K562 (cell line): ENCODE measurements around the gene ST6GAL1. TPM values are rescaled to one million over a fixed set of nuclear protein-coding genes. Genes with fewer than 3 reads are reported as not detected.
A peak's percentile ranks its signal among the peaks of the same experiment; 100 is the strongest.
"Not testable (repeated sequence)": the region's sequence is repeated elsewhere in the genome, so short reads cannot be mapped to it uniquely, and the experiment has no call there.

Source experiments
- ATAC-seq: fragments of 200-7000 bp; cut with Tn5 transposase; 3 replicates; pipeline ENCODE4 v1.9.1; 2020; ENCODE audit warnings: moderate library complexity
- BruUV-seq: library from RNA; stranded (reverse); fragments of 400-500 nt; replicated peaks from 2 replicates; lab custom pipeline; 2021; lab: Mats Ljungman, UMichigan
- CTCF ChIA-PET: fragments of 300-600 bp; formaldehyde crosslinking; extraction: SDS; loops from one replicate; lab custom pipeline; 2021; ENCODE audit warnings: low intra/inter-chr PET ratio; lab: Yijun Ruan, JAX
- POLR2A ChIA-PET: fragments of 300-600, 350-650 bp; sonication (Branson Sonifier 250); formaldehyde crosslinking; extraction: SDS; loops from one replicate; lab custom pipeline; 2021; ENCODE audit warnings: antibody characterized with exemption, inconsistent platforms; lab: Yijun Ruan, JAX
- DNase-seq, 4 experiments: peaks; one replicate each; pipeline versions ENCODE4 v3.0.0 to v3.0.0-alpha.2; 2011 to 2018; ENCODE audit warnings: low spot score in 3 of 4, mixed read lengths in 3 of 4; ENCODE audit errors: extremely low read depth in 1 of 4
- FAIRE-seq: peaks from 2 replicates; lab custom pipeline; 2011; peaks lifted over from hg19 to GRCh38; lab: Jason Lieb, UNC
- H2AFZ ChIP-seq: 2 replicates; pipeline ENCODE4 v1.6.0; 2011; ENCODE audit warnings: low read depth, low read length, control low read depth, inconsistent platforms
- H3K27ac ChIP-seq: fragments of 200-600 bp; 3 replicates; pipeline ENCODE4 v1.8.0; 2011; ENCODE audit warnings: low read depth, mild to moderate bottlenecking, control low read depth, inconsistent platforms, low read length, moderate library complexity, mixed read lengths; ENCODE audit errors: extremely low read depth
- H3K27me3 ChIP-seq, 2 experiments: fragments of 300-600 bp in 1 of 2; 2 replicates in 1 of 2; 3 replicates in 1 of 2; pipeline versions ENCODE4 v1.6.0 to v1.8.0; 2011; ENCODE audit warnings: inconsistent platforms in 2 of 2, low read length in 2 of 2, mild to moderate bottlenecking in 1 of 2, mixed read lengths in 1 of 2, moderate library complexity in 1 of 2; ENCODE audit not compliant: control insufficient read depth in 2 of 2, insufficient read depth in 2 of 2
- H3K36me3 ChIP-seq: fragments of 300-600 bp; 3 replicates; pipeline ENCODE4 v1.8.0; 2011; ENCODE audit warnings: mild to moderate bottlenecking, low read length, inconsistent platforms; ENCODE audit not compliant: control insufficient read depth, insufficient read depth
- H3K4me1 ChIP-seq, 2 experiments: fragments of 200-600 bp in 1 of 2; replicated peaks in 1 of 2; 2 replicates in 1 of 2; 3 replicates in 1 of 2; pipeline versions ENCODE4 v1.5.1 to v1.8.0; 2011; ENCODE audit warnings: inconsistent platforms in 2 of 2, low read length in 2 of 2, mild to moderate bottlenecking in 1 of 2, mixed read lengths in 1 of 2, moderate library complexity in 1 of 2; ENCODE audit not compliant: control insufficient read depth in 2 of 2, insufficient read depth in 2 of 2
- H3K4me2 ChIP-seq: 2 replicates; pipeline ENCODE4 v1.6.1; 2011; ENCODE audit warnings: low read length, control low read depth, inconsistent platforms, mixed read lengths; ENCODE audit not compliant: insufficient read depth
- H3K4me3 ChIP-seq: fragments of 200-600 bp; sonication (generic), shearing (Covaris generic); 2 replicates; pipeline ENCODE4 v1.5.1; 2016; ENCODE audit warnings: control low read depth, inconsistent platforms
- H3K79me2 ChIP-seq: fragments of 200-600 bp; 3 replicates; pipeline ENCODE4 v1.8.0; 2011; ENCODE audit warnings: low read length, inconsistent platforms; ENCODE audit not compliant: control insufficient read depth, insufficient read depth
- H3K9ac ChIP-seq, 2 experiments: 2 replicates each; pipeline versions ENCODE4 v1.6.0 to v1.6.1; 2011; ENCODE audit warnings: low read depth in 2 of 2, low read length in 2 of 2, control low read depth in 1 of 2, inconsistent platforms in 1 of 2, mild to moderate bottlenecking in 1 of 2, mixed read lengths in 1 of 2; ENCODE audit not compliant: insufficient read depth in 1 of 2
- H3K9me1 ChIP-seq: one replicate; pipeline ENCODE4 v1.6.0; 2011; ENCODE audit warnings: inconsistent platforms, mild to moderate bottlenecking, low read length, moderate library complexity; ENCODE audit not compliant: control insufficient read depth, insufficient read depth
- H3K9me3 ChIP-seq: replicated peaks from 2 replicates; pipeline ENCODE4 v1.5.1; 2011; ENCODE audit warnings: low read depth, low read length, inconsistent platforms; ENCODE audit not compliant: control insufficient read depth, insufficient read depth
- H4K20me1 ChIP-seq: replicated peaks from 2 replicates; pipeline ENCODE4 v1.6.1; 2011; ENCODE audit warnings: low read length, inconsistent platforms, mixed read lengths; ENCODE audit not compliant: control insufficient read depth, insufficient read depth
- CREB3 ChIP-seq: fragments of 450-650 bp; conservative IDR thresholded peaks from 2 replicates; pipeline ENCODE4 v1.6.1; 2016; ENCODE audit warnings: missing genetic modification characterization, low read depth, mild to moderate bottlenecking, missing compliant biosample characterization, moderate library complexity
- DMBX1 ChIP-seq: fragments of 250-450 bp; sonication (Bioruptor Pico); IDR thresholded peaks from 2 replicates; pipeline ENCODE4 v1.8.0; 2022; ENCODE audit warnings: inconsistent platforms, mild to moderate bottlenecking, moderate library complexity, borderline replicate concordance
- MECOM ChIP-seq: fragments of 250-450 bp; sonication (Bioruptor Pico); IDR thresholded peaks from 2 replicates; pipeline ENCODE4 v1.8.0; 2022; ENCODE audit warnings: inconsistent platforms
- NR2C1 ChIP-seq, 2 experiments: fragments of 450-650 bp; IDR thresholded peaks; 2 replicates each; pipeline ENCODE4 v1.6.1; 2017; ENCODE audit warnings: mild to moderate bottlenecking in 2 of 2, antibody characterized with exemption in 1 of 2, inconsistent platforms in 1 of 2, missing compliant biosample characterization in 1 of 2, missing genetic modification characterization in 1 of 2
- PTRF ChIP-seq: fragments of 450-650 bp; IDR thresholded peaks from 2 replicates; pipeline ENCODE4 v1.6.1; 2016; ENCODE audit warnings: mild to moderate bottlenecking, missing genetic modification characterization, missing compliant biosample characterization
- PYGO2 ChIP-seq: fragments of 450-650 bp; IDR thresholded peaks from 2 replicates; pipeline ENCODE4 v1.6.1; 2016; ENCODE audit warnings: mild to moderate bottlenecking, missing genetic modification characterization, moderate library complexity, missing compliant biosample characterization
- SMAD4 ChIP-seq: fragments of 250-450 bp; sonication (Bioruptor Pico); conservative IDR thresholded peaks from 2 replicates; pipeline ENCODE4 v1.8.0; 2021; ENCODE audit warnings: inconsistent platforms, mild to moderate bottlenecking, moderate library complexity
- TAF7 ChIP-seq: fragments of 450-650 bp; IDR thresholded peaks from 2 replicates; pipeline ENCODE4 v1.6.1; 2016; ENCODE audit warnings: missing genetic modification characterization, missing compliant biosample characterization
- ZBTB17 ChIP-seq: fragments of 450-650 bp; formaldehyde crosslinking; IDR thresholded peaks from 2 replicates; pipeline ENCODE4 v1.4.0; 2020; ENCODE audit warnings: mild to moderate bottlenecking
- ZBTB9 ChIP-seq: fragments of 450-650 bp; formaldehyde crosslinking; IDR thresholded peaks from 2 replicates; pipeline ENCODE4 v1.4.0; 2020; ENCODE audit warnings: mild to moderate bottlenecking, moderate library complexity
- ZNF583 ChIP-seq: fragments of 250-450 bp; sonication (Bioruptor Pico); IDR thresholded peaks from 2 replicates; pipeline ENCODE4 v1.4.0; 2020
- ZNF668 ChIP-seq: fragments of 250-450 bp; sonication (Bioruptor Pico); IDR thresholded peaks from 2 replicates; pipeline ENCODE4 v1.8.0; 2022; ENCODE audit warnings: mild to moderate bottlenecking, inconsistent platforms
- WGBS: fragments of 100-300 bp; shearing (Covaris generic); methylation state at CpG from one replicate; pipeline ENCODE4 v1.1.6; 2016; ENCODE audit warnings: low coverage, mixed read lengths; ENCODE audit not compliant: insufficient coverage; ENCODE audit errors: missing lambda C conversion rate; 5-methylcytosine and 5-hydroxymethylcytosine counted together
- in situ Hi-C: fragments of 300-500 bp; cut with MboI; formaldehyde crosslinking; loops from 4 replicates; pipeline ENCODE4 v1.15.0; 2018; ENCODE audit warnings: inconsistent platforms, mixed read lengths
- intact Hi-C: fragments of 100-400 bp; cut with micrococcal nuclease; formaldehyde crosslinking; loops from 2 replicates; pipeline ENCODE4 v1.14.2; 2022
- polyA plus RNA-seq, 8 experiments: library from polyadenylated mRNA; depleted of rRNA in 4 of 8; stranded (reverse) in 5 of 8; unstranded in 3 of 8; fragments of >200 nt; fragmentation: Nextera tagmentation in 2 of 8; fragmentation: Illumina TruSeq in 1 of 8; extraction: Ambion mirVana in 2 of 8; extraction: Trizol in 1 of 8; gene quantifications; 2 replicates each; pipeline versions ENCODE4 v1.2.1 to v1.2.3, GENCODE V29; 2011 to 2014; ENCODE audit warnings: inconsistent platforms in 1 of 8, missing spikeins in 1 of 8
- total RNA-seq, 7 experiments: library from RNA; depleted of rRNA in 6 of 7; stranded (reverse); fragments of >200 nt in 6 of 7; fragmentation: Illumina TruSeq in 2 of 7; extraction: Trizol in 2 of 7; gene quantifications; 2 replicates each; pipeline versions ENCODE4 v1.2.1 to v1.2.3, GENCODE V29; 2011 to 2021; ENCODE audit warnings: low replicate concordance in 1 of 7
- TF ChIP-seq, protein P1 (sequence below): fragments of 450-650 bp; IDR thresholded peaks from 2 replicates; pipeline ENCODE4 v1.6.1; 2016; ENCODE audit warnings: missing biosample characterization, missing genetic modification characterization
- TF ChIP-seq, protein P2 (sequence below): fragments of 450-650 bp; IDR thresholded peaks from 2 replicates; pipeline ENCODE4 v1.6.1; 2017; ENCODE audit warnings: antibody characterized with exemption, mild to moderate bottlenecking

The ST6GAL1 gene
- total and polyA plus RNA-seq, 9 of the 15 experiments (the other 6 are each of a cell fraction or from before 2014, with no cell fraction given), result 31.9 to 145 (median 71.0) TPM

DNA sequence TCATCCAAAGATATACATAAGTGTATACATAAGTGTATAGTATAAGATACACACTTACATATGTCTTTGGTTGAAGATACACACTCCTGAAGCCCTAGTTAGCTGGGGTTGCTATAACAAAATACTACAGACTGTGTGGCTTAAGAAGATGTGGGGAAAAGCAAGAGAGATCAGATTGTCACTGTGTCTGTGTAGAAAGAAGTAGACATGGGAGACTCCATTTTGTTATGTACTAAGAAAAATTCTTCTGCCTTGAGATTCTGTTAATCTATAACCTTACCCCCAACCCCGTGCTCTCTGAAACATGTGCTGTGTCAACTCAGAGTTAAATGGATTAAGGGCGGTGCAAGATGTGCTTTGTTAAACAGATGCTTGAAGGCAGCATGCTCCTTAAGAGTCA, 37.3 kb upstream of the ST6GAL1 start:
- WGBS, result no CpG with 5 or more reads among the region's 2 CpGs
- ATAC-seq; H3K9ac ChIP-seq; H3K36me3 ChIP-seq; H4K20me1 ChIP-seq; H3K4me2 ChIP-seq; H3K9me3 ChIP-seq; DNase-seq; H3K4me3 ChIP-seq; H3K27me3 ChIP-seq; H2AFZ ChIP-seq; H3K27ac ChIP-seq; in situ Hi-C loops; FAIRE-seq; CTCF ChIA-PET; POLR2A ChIA-PET; H3K79me2 ChIP-seq; intact Hi-C loops; H3K9me1 ChIP-seq; BruUV-seq; TF ChIP-seq NR2C1 (IDR thresholded peaks at IDR 0.05): not testable (repeated sequence)
- H3K4me1 ChIP-seq, result peaks cover 4 to 18% of the 10 kb centered on the region in 2 experiments; a peak in 4 of 5 replicates
- TF ChIP-seq ZNF583 (CRISPR knock-in tag), result peak; percentile 65; the same call in 1 of the 2 replicates
- TF ChIP-seq, protein P1, sequence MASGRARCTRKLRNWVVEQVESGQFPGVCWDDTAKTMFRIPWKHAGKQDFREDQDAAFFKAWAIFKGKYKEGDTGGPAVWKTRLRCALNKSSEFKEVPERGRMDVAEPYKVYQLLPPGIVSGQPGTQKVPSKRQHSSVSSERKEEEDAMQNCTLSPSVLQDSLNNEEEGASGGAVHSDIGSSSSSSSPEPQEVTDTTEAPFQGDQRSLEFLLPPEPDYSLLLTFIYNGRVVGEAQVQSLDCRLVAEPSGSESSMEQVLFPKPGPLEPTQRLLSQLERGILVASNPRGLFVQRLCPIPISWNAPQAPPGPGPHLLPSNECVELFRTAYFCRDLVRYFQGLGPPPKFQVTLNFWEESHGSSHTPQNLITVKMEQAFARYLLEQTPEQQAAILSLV (tag), result peak; percentile 70
- TF ChIP-seq PTRF (tag), result peak; percentile 85
- TF ChIP-seq TAF7 (tag), result peak; percentile 38; the same call in 1 of the 2 replicates
- peak; percentile 52; the same call in 1 of the 2 replicates for TF ChIP-seq ZBTB17 (CRISPR knock-in tag)
- TF ChIP-seq PYGO2 (tag), result 0 out of 2 replicates have a peak, but pooled peaks have one; percentile 61
- TF ChIP-seq DMBX1 (CRISPR knock-in tag), result peak; percentile 96
- TF ChIP-seq NR2C1 (tag; IDR thresholded peaks at IDR 0.05), result peak; percentile 74
- TF ChIP-seq, protein P2, sequence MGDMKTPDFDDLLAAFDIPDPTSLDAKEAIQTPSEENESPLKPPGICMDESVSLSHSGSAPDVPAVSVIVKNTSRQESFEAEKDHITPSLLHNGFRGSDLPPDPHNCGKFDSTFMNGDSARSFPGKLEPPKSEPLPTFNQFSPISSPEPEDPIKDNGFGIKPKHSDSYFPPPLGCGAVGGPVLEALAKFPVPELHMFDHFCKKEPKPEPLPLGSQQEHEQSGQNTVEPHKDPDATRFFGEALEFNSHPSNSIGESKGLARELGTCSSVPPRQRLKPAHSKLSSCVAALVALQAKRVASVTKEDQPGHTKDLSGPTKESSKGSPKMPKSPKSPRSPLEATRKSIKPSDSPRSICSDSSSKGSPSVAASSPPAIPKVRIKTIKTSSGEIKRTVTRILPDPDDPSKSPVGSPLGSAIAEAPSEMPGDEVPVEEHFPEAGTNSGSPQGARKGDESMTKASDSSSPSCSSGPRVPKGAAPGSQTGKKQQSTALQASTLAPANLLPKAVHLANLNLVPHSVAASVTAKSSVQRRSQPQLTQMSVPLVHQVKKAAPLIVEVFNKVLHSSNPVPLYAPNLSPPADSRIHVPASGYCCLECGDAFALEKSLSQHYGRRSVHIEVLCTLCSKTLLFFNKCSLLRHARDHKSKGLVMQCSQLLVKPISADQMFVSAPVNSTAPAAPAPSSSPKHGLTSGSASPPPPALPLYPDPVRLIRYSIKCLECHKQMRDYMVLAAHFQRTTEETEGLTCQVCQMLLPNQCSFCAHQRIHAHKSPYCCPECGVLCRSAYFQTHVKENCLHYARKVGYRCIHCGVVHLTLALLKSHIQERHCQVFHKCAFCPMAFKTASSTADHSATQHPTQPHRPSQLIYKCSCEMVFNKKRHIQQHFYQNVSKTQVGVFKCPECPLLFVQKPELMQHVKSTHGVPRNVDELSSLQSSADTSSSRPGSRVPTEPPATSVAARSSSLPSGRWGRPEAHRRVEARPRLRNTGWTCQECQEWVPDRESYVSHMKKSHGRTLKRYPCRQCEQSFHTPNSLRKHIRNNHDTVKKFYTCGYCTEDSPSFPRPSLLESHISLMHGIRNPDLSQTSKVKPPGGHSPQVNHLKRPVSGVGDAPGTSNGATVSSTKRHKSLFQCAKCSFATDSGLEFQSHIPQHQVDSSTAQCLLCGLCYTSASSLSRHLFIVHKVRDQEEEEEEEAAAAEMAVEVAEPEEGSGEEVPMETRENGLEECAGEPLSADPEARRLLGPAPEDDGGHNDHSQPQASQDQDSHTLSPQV, result peak; percentile 98
- peak; percentile 90 for TF ChIP-seq SMAD4 (CRISPR knock-in tag)
- 0 out of 2 replicates have a peak, but pooled peaks have one; percentile 27 for TF ChIP-seq ZNF668 (CRISPR knock-in tag)
- 0 out of 2 replicates have a peak, but pooled peaks have one; percentile 53 for TF ChIP-seq MECOM (CRISPR knock-in tag)
- 0 out of 2 replicates have a peak, but pooled peaks have one; percentile 28 for TF ChIP-seq ZBTB9 (CRISPR knock-in tag)
- 0 out of 2 replicates have a peak, but pooled peaks have one; percentile 50 for TF ChIP-seq CREB3 (tag)
